ENCODE results near the gene KCNA2.

The KCNA2 gene

GRCh38 chr1:110601332-110601731 is 4.8 kb downstream of the KCNA2 start:
- DNase-seq = no peak

DNA sequence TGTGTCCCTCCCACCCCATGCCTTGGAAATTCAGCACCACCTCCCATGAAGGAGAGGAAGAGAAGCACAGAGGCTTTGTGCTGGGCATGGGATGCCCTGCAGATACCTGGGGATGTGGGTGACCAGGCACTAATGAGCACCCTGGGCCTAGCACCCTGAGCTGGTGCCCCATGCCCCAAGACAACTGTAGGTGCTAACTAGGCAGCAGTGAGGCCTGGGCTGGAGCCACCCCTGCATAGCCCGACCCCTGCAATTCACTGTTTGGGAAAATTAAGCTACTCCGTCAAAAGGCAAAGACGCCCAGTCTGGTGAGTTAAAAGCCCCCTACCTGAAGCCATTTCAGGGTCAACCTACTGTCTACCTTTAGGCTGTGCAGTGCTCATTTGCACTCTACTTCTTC is 5.4 kb downstream of the KCNA2 start:
- no peak for DNase-seq

DNA sequence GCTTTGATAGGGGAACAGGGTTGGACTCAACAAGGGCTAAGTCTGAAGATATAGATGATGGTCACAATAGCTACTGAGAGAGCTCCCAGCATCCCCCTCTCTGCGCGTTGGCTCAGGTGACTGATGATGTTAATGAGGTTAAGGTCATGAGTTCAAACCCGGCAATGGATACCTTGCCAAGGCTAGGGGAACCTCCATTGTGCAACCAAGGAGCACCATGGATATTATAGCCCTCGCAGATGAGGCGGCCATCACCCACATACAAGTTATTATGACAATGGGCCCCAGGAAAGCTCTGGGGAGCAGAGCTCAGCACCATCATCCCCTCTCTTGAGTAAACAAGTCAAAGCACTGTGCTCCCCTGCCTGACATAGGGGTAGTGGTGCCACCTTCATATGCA is 8.2 kb downstream of the KCNA2 start:
- DNase-seq = no peak

DNA sequence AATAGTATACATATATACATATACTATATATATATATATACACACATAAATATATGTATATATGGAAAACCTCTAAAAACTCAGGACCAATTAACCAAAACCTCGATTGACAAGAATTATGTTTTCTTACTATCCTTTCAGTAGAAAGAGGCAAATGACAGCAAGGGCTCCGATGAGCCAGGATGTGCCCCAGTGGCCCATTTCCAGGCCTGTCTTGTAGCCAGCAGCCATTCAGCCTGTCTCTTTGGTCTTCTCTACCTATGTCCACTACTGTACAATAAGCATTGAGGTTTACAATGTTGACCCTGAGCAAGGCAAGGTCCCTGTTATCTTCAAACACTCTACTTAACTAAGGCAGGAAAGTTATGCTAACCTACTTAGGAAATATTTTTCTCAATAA is 9.8 kb downstream of the KCNA2 start:
- DNase-seq = no peak

DNA sequence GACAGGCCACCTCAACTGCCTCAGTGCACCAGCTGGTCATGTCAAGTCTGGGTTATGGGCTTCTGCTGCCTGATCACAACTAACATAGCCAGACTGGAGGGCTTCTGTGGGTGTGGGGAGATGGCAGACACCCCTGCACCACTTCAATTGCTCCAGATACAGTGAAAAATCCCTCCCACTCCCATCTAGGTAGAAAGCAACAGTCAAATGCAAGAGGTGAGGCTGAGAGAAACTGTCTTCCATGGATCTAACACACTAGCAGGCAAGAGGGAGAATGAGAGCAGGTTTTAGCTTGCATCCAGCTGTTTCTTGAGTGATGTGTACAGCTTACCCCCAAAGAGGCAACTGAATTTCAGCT is 10.8 kb downstream of the KCNA2 start:
- no peak for DNase-seq

DNA sequence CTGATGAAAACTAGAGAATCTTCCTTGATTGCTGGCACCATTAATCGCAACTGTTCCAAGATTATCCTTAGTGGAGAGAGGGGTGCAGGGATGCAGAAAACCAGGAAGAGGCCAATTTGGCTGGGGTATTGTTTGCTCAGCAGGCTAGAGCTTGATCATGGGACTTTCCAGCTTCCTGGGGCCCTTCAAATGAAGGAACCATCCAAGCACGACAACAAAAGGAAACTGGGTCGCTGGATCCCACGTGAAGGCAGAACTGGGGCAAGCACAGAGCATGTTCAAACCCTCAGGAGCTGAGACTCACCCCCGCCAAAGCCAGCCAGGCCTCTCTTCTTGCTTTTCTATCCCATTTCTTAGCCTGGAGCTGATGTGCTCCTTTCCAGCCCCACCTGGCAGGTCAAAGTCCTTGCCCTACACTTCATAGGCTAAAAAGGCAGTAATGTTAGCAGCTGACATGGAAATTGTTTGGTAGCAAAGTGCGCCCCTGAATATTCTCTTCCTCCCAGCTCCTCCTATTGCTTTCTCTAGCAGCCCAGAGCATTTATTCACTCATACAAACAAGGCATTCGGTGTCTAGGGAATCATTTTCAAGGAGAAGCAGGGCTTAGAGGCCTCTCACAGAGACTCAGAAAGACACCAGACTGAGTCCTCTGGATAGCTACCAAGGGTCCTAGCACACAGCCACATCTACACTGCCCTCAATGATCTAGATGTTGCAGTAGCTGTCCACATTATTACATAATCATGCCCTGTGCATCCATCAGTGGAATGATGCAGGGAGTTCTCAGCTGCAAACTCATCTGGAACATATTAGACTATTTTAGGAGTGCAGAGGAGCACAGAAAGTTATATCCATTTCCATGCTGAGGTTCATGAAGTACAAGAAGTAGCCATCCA is 11.5 kb downstream of the KCNA2 start:
- DNase-seq = no peak

- DNase-seq = no peak
Measured at GRCh38 chr1:110593902-110594301, 12.3 kb downstream of the KCNA2 start.

- DNase-seq = no peak
Measured at GRCh38 chr1:110591956-110592355, 14.2 kb downstream of the KCNA2 start.

DNA sequence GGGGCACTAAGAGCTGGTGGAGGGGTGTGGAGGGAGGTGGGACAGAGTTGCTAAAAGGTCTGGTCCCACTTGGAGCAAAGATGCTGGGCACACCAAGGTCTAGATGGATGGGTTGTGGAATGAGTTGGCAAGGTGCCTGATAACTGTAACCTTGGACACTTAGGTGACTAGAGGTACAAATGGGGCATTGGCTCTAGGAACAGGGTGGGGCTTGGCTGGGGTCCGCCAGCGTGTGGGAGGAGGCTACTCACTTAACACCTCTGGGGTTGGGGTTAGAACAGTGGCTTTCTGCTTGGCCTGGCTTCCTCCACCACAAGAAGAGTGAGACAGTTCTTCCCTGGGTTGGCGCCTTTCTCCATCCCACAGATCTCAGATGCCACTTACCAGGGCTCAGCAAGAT is 17.2 kb downstream of the KCNA2 start:
- DNase-seq = no peak

GRCh38 chr1:110588486-110588885 is 17.7 kb downstream of the KCNA2 start:
- DNase-seq = no peak

DNA sequence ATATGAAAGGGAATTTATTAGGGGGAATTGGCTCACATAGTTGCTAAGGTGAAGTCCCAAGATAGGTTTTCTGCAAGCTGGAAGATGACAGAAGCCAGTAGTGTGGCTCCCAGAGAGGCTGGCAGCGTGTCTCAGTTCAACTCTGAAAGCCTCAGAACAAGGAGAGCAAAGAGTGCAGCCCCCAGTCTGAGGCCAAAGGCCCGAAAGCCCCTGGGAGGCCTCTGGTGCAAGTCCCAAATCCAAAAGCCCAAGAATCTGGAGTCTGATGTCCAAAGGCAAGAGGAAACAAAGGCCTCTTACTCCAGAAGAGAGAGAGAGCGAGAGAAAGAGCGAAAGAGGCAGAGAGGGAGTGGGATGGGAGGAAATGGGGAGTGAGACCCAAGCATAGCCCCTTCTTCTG is 18.3 kb downstream of the KCNA2 start:
- no peak for DNase-seq

DNA sequence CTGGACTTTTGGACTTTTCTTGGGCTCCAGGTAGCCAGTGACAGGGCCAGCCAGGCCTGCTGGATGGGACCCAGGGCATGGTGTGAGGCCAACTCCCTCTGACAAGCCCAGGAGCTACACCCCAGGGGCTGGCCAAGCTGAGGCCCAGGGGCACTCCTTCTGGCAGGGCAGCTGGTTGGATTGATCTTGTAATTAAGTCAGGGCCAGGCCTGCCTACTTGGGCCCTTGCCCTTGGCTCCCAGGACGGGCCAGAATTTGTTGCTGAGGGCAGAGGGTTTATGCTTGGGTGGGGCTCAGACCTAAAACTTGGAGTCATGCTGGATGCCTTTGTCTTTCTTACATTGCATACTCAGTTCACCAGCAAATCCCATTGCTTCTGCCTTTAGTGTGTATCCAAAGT is 20.7 kb downstream of the KCNA2 start:
- no peak for DNase-seq

GRCh38 chr1:110584045-110584444 is 22.1 kb downstream of the KCNA2 start:
- no peak for DNase-seq

DNA sequence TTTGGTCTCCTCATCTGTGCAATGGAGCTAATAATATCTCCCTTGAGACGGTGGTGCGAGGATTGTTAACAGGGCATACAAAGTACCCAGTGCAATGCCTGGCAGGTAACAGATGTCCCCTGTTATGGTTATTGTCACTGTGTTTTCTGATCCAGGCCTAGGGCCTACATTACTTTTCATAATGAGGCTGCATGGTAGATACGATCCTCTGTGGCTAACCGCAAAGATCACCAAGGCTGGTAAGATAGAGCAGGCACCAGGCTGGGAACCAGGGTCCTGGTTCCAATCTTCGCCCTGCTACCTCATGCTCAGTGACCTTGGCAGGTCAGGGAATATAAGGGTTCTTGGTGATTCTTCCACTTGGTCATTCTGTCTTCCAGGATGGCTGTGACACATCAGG is 22.7 kb downstream of the KCNA2 start:
- no peak for DNase-seq

DNA sequence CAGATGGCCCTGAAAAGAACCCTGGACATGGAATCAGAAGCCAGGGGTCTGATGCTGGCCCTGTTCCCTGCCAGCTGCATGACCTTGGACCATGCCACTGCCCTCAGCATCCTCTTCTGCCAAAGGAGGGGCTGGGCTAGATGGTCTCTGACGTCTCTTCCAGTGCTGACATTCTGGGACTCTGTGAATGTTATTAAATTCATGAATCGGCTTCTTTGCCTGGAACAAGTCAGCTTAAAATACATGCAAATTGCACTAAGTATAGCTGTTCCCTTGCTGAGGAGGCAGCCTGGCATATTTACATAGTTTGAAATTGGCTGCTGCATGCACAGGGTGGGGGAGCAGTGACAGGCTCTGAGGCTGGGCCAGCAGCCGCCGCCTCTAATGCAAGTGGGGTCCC is 23.8 kb downstream of the KCNA2 start:
- DNase-seq = no peak

DNA sequence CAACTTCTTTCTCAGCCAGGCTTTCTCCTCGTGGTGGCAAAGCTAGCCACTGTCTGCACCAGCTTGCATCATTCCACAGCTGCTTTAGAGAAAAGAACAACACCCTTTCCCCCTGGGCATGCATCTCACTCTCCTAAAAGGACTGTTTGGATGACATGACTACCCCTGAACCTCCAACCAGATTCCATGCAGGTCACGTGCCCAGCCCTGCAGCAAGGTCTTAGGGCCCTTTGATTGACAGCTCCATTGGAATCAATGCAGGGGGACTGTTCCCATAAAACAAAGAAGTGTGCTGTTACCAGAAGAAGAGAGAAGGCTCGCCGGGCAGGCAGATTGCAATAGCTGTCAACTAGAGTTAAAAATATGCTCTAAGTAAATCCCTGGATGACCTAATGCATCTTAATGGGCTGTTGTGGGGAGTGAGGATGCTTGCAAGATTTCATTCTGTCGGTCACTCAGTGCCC is 24.4 kb downstream of the KCNA2 start:
- DNase-seq = no peak

DNA sequence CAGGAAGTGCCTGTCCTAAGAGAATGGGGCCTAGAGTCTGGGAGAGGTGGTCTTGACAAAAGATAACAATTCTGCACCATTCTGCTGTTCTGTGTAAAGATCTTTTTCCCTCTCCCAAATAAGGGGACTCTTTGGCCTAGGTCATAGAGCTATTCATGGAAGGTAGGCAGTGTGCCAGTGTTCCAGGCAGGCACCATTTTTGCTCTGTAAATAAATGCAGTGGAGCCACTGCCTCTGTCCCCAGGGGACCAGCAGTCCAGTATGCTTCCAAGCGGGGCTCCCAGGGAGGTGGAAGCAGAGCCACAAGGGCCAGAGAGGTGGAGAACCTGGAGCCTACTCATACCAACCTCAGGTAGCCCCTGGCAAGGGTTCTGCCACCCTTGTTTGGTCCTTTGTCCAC is 25.9 kb downstream of the KCNA2 start:
- DNase-seq = no peak

DNA sequence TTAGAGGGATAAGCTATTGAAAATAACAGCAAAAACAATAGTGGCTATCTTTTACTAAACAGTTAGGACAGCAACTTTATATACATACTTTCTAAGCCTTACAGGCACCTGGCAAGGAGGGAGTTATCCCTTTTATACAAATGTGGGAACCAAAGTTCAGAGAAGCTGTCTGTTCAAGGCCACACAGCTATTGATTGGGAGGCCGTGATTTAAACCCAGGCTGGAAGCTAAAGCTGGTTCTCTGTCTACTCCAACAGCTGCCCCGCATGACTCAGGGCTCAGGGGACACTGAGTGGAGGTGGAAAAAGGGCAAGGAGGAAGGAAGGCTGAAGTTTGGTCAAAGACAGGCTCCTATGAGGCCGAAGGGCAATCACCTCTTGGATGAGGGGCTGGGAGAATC is 26.7 kb downstream of the KCNA2 start:
- DNase-seq = no peak

DNA sequence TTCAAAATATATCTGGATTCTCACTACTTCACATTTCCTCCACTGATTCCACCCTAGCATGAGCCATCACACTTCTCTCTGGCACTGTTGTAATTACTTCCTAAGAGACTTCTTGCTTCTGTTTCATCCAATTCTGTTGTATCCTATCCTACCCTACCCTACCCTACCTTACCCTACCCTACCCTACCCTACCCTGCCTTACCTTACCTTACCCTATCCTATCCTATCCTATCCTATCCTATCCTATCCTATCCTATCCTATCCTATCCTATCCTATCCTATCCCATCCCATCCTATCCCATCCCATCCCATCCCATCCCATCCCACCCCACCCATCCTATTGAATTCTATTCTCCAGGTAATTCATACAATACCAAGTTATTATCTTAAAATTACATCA is 29.7 kb downstream of the KCNA2 start:
- DNase-seq = no peak

GRCh38 chr1:110573314-110573713 is 32.8 kb downstream of the KCNA2 start:
- DNase-seq = no peak

DNA sequence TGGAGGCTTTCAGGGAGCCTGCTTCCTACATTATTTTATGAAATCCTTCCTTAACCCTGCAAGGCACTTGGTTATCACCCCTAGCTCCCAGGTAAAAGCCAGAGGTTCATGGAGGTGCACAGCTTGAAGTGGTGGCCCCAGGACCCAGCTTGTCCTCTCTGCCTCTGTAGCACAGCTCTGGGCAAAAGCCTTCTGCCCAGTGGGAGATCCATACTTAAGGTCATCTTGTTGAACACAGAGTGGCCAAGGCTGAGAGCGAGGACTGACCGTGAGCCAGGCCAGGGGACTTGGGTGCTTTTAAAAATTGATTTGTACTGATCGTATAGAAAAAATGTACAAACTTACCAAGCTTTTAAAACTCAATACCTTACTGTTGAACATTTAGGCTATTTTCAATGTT is 33.4 kb downstream of the KCNA2 start:
- no peak for DNase-seq

DNA sequence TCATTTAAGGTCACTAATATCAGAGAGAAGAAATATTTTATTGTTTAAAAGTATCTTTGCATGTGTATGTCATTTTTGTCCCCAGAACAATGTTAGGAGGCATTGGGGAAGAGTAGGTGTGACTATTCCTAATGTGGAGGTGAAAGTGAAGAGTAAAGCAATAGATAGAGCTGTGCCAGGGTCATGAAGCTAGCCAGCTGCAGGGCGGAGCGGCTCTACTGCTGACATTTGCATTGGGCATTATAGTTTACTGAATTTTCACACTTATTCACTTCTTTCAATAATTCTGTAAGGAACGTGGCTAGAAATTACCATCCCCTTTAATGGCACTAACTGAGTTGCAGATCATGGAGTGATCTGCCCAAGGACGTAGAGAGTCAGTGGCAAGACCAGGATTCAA is 35.3 kb downstream of the KCNA2 start:
- DNase-seq = no peak

DNA sequence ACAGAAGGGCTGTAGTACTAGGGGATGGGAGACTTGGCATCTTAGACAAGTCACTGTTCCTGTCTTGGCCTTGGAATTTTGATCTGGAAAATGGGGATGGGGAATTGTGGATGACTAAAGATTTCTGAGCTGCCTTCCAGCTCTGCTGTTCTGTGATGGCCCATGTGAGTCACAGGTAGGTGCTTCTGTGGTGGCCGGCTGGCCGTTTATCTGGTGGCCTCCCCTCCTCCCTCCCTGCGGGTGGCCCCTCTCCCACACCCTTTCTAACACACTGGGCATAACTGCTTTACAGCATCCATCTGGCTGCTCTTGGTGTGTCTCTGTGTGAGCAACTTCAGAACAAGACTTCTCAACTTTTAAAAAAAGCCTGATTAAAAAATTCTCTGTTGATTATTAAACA is 35.9 kb downstream of the KCNA2 start:
- DNase-seq = no peak

DNA sequence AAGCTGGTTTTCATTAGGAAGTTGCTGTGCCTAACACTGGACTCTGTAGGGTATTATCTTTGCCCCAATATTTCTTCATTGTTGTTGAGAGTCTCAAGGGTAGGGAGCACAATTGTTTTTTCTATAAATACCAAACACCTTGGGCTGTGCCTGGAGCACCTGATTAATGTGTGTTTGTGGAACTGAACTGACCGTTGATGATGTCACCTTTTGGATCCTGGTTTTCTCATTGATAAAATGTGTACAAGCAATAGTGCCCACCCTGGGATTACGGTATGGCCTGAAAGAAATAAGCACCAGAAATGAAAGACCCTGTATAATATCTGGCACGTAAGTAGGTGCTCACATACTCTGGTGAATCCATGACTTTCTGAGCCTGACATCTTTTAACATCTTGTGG is 39.3 kb downstream of the KCNA2 start:
- no peak for DNase-seq

DNA sequence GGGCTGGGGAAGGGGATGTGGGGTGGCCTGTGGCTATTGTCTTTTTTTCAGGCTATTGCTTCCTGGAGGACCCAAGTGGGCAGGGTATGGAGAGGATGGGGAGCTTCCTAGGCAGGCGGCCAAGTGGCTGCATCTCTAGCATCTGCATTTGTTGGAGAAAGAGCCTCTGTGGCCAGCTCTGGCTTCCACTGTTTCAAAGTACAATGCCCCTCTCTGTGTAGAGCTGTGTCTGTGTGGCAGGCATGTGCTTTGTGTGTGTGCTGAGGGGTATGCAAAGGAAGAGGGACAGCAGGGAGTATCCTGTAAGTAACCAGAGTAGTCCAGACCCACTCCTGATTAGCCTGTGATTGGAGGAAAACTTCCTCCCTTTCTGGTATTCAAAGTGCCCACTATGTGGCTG is 40.6 kb downstream of the KCNA2 start:
- no peak for DNase-seq
